Activated CD8-positive, alpha-beta memory T cell treated with anti-CD3 and anti-CD28 coated beads, Interleukin-2, amount 10 ng/mL, durations not matched to agents 7 days and 5 days (primary cell): ENCODE results near the gene MICALL2. TPM values are rescaled to one million over a fixed set of nuclear protein-coding genes. Genes with fewer than 3 reads are reported as not detected.

ENCODE experiments used
- ATAC-seq: fragments of 150-1000 bp; cut with Tn5 transposase; one replicate; pipeline ENCODE4 v1.10.0; 2021; ENCODE audit warnings: moderate library complexity
- CTCF ChIA-PET: fragments of 350-600 bp; sonication (Branson Sonifier 250); formaldehyde crosslinking; loops from one replicate; lab custom pipeline; 2021; ENCODE audit warnings: antibody characterized with exemption; lab: Charles Lee
- DNase-seq: peaks from one replicate; pipeline ENCODE4 v3.0.0-alpha.2; 2020
- H3K27ac Mint-ChIP-seq: one replicate; pipeline ENCODE4 v1.8.0; 2021; ENCODE audit warnings: mild to moderate bottlenecking, mixed read lengths
- H3K27me3 Mint-ChIP-seq: one replicate; pipeline ENCODE4 v1.8.0; 2021; ENCODE audit warnings: mixed read lengths
- H3K36me3 Mint-ChIP-seq: one replicate; pipeline ENCODE4 v1.8.0; 2021; ENCODE audit warnings: mild to moderate bottlenecking, mixed read lengths
- H3K4me1 Mint-ChIP-seq: one replicate; pipeline ENCODE4 v1.8.0; 2021; ENCODE audit warnings: mixed read lengths
- H3K4me3 Mint-ChIP-seq: one replicate; pipeline ENCODE4 v1.8.0; 2021; ENCODE audit warnings: mild to moderate bottlenecking, moderate library complexity, mixed read lengths
- H3K9me3 Mint-ChIP-seq: one replicate; pipeline ENCODE4 v1.8.0; 2022; ENCODE audit warnings: low read depth, mixed read lengths
- total RNA-seq, 2 experiments: library from RNA; stranded (reverse); gene quantifications; one replicate each; pipeline ENCODE4 v1.2.3, GENCODE V29; 2021

MICALL2 gene
- total RNA-seq = 1 to 10 TPM; 2.1 to 2.2 TPM

- Mint-ChIP-seq H3K27ac (peak within 1 kb of the TSS; percentile 46), H3K4me3 (peak within 1 kb of the TSS; percentile 67), H3K27me3 (peaks cover 8% of the 10 kb centered on the region)
Observed at GRCh38 chr7:1458683-1459511, at the start of gene MICALL2. Gene MICALL2, minus strand, starts transcription at chr7:1459470. Its CDS starts 144 bp downstream, at chr7:1459326.

GRCh38 chr7:1508277-1508758 lies 49.0 kb upstream of the MICALL2 start:
- ATAC-seq (no peak), DNase-seq (no peak)
- H3K27ac Mint-ChIP-seq = peak overlapping the region; percentile 75
- no peaks in the 10 kb centered on the region for H3K9me3 Mint-ChIP-seq
- H3K36me3 Mint-ChIP-seq = no peaks in the 10 kb centered on the region
- CTCF ChIA-PET = interaction anchor here (0.8 to 2.1 kb wide), 3 partner anchors 24 to 1244 kb away, joined by 3 to 4 read pairs (median 3); partner anchors contain the start of gene TMEM184A
- no peaks in the 10 kb centered on the region for H3K27me3 Mint-ChIP-seq
- no peak overlapping the region for H3K4me3 Mint-ChIP-seq
- H3K4me1 Mint-ChIP-seq = peaks cover 35% of the 10 kb centered on the region

More at GRCh38 chr7:1458683-1459511, at the start of gene MICALL2:
- CTCF ChIA-PET = no interaction called here
- DNase-seq = peak; percentile 47
- peak; percentile 38 for ATAC-seq
- peaks cover 6% of the 10 kb centered on the region for H3K4me1 Mint-ChIP-seq
- H3K36me3 Mint-ChIP-seq = no peaks in the 10 kb centered on the region
- H3K9me3 Mint-ChIP-seq = no peaks in the 10 kb centered on the region

GRCh38 chr7:1505731-1506550 lies 46.7 kb upstream of the MICALL2 start:
- Mint-ChIP-seq H3K4me3 (no peak overlapping the region), H3K4me1 (peaks cover 42% of the 10 kb centered on the region), H3K9me3 (no peaks in the 10 kb centered on the region), H3K27ac (no peak overlapping the region), H3K27me3 (no peaks in the 10 kb centered on the region), H3K36me3 (no peaks in the 10 kb centered on the region)
- ATAC-seq (no peak), DNase-seq (no peak)
- CTCF ChIA-PET = interaction anchor here (0.9 to 1.3 kb wide), 2 partner anchors 19 to 32 kb away, joined by 3 to 4 read pairs; no protein-coding TSS in a partner anchor

- ATAC-seq (peak; percentile 94), DNase-seq (peak; percentile 93)
- no peaks in the 10 kb centered on the region for H3K9me3 Mint-ChIP-seq
- H3K4me1 Mint-ChIP-seq = peaks cover 39% of the 10 kb centered on the region
- no peaks in the 10 kb centered on the region for H3K27me3 Mint-ChIP-seq
- peak within 1 kb of the TSS; percentile 79 for H3K27ac Mint-ChIP-seq
- peaks cover 2% of the 10 kb centered on the region for H3K36me3 Mint-ChIP-seq
- CTCF ChIA-PET = interaction anchor here (0.8 to 1.6 kb wide), 4 partner anchors 9 to 312 kb away, joined by 3 to 8 read pairs (median 4); no protein-coding TSS in a partner anchor
- H3K4me3 Mint-ChIP-seq = peak within 1 kb of the TSS; percentile 85
Observed at GRCh38 chr7:1503816-1504775, 44.8 kb upstream of the MICALL2 start, which contains the start of gene INTS1. Gene INTS1, minus strand, starts transcription at chr7:1504389. Its CDS starts 429 bp downstream, at chr7:1503960.

- Mint-ChIP-seq H3K4me1 (peaks cover 36% of the 10 kb centered on the region), H3K27ac (peak overlapping the region; percentile 79)
- DNase-seq = no peak
Observed at GRCh38 chr7:1503390-1503789, 44.1 kb upstream of the MICALL2 start.

GRCh38 chr7:1502845-1503244 lies 43.6 kb upstream of the MICALL2 start:
- Mint-ChIP-seq H3K27ac (peak overlapping the region; percentile 79), H3K9me3 (no peaks in the 10 kb centered on the region), H3K4me3 (peak overlapping the region; percentile 85), H3K4me1 (peaks cover 32% of the 10 kb centered on the region), H3K36me3 (peaks cover 2% of the 10 kb centered on the region), H3K27me3 (no peaks in the 10 kb centered on the region)
- DNase-seq (no peak), ATAC-seq (no peak)
- CTCF ChIA-PET = interaction anchor here (1.1 kb wide), 1 partner anchor 311 kb away, joined by 3 read pairs; no protein-coding TSS in a partner anchor

More at GRCh38 chr7:1503390-1503789, 44.1 kb upstream of the MICALL2 start:
- no peaks in the 10 kb centered on the region for H3K9me3 Mint-ChIP-seq
- no peak for ATAC-seq
- peak overlapping the region; percentile 85 for H3K4me3 Mint-ChIP-seq
- H3K36me3 Mint-ChIP-seq = peaks cover 2% of the 10 kb centered on the region
- no peaks in the 10 kb centered on the region for H3K27me3 Mint-ChIP-seq
- CTCF ChIA-PET = interaction anchor here (1.1 kb wide), 1 partner anchor 311 kb away, joined by 3 read pairs; no protein-coding TSS in a partner anchor

GRCh38 chr7:1501487-1502270 lies 42.4 kb upstream of the MICALL2 start:
- Mint-ChIP-seq H3K27ac (peak overlapping the region; percentile 29), H3K4me1 (peaks cover 24% of the 10 kb centered on the region), H3K9me3 (no peaks in the 10 kb centered on the region), H3K36me3 (peaks cover 5% of the 10 kb centered on the region), H3K4me3 (peak overlapping the region; percentile 85), H3K27me3 (no peaks in the 10 kb centered on the region)
- ATAC-seq = no peak
- CTCF ChIA-PET = no interaction called here
- DNase-seq = no peak

GRCh38 chr7:1500064-1500807 lies 41.0 kb upstream of the MICALL2 start:
- CTCF ChIA-PET = no interaction called here
- H3K27ac Mint-ChIP-seq = no peak overlapping the region
- H3K4me1 Mint-ChIP-seq = peaks cover 19% of the 10 kb centered on the region
- H3K36me3 Mint-ChIP-seq = peaks cover 5% of the 10 kb centered on the region
- no peaks in the 10 kb centered on the region for H3K9me3 Mint-ChIP-seq
- H3K4me3 Mint-ChIP-seq = no peak overlapping the region
- no peak for DNase-seq
- H3K27me3 Mint-ChIP-seq = no peaks in the 10 kb centered on the region
- ATAC-seq = no peak

- H3K4me1 Mint-ChIP-seq = peaks cover 19% of the 10 kb centered on the region
- H3K27ac Mint-ChIP-seq = no peak overlapping the region
- H3K4me3 Mint-ChIP-seq = no peak overlapping the region
- no peaks in the 10 kb centered on the region for H3K9me3 Mint-ChIP-seq
- H3K36me3 Mint-ChIP-seq = peaks cover 5% of the 10 kb centered on the region
- CTCF ChIA-PET = no interaction called here
- H3K27me3 Mint-ChIP-seq = no peaks in the 10 kb centered on the region
- DNase-seq (no peak), ATAC-seq (no peak)
Observed at GRCh38 chr7:1499367-1500029, 40.2 kb upstream of the MICALL2 start.

- no peak for ATAC-seq
- peaks cover 17% of the 10 kb centered on the region for H3K4me1 Mint-ChIP-seq
- no peak overlapping the region for H3K27ac Mint-ChIP-seq
- H3K36me3 Mint-ChIP-seq = peaks cover 5% of the 10 kb centered on the region
- CTCF ChIA-PET = no interaction called here
- H3K4me3 Mint-ChIP-seq = no peak overlapping the region
- H3K9me3 Mint-ChIP-seq = no peaks in the 10 kb centered on the region
- DNase-seq = no peak
- H3K27me3 Mint-ChIP-seq = no peaks in the 10 kb centered on the region
Observed at GRCh38 chr7:1498370-1499305, 39.4 kb upstream of the MICALL2 start.
